NCI-H2196 (cell line): ENCODE results near the gene ALDOA.
"Not testable (repeated sequence)": the region's sequence is repeated elsewhere in the genome, so short reads cannot be mapped to it uniquely, and the experiment has no call there.

Experiments
- DNase-seq: peaks from one replicate; lab custom pipeline; 2025; ENCODE audit not compliant: unreplicated experiment; lab: John Stamatoyannopoulos, UW

Gene ALDOA

GRCh38 chr16:30065102-30065942, at the start of gene ALDOA:
Gene ALDOA, plus strand, starts transcription at chr16:30065760. Its CDS starts 1,138 bp downstream, at chr16:30066898.
- DNase-seq: peak; percentile 97

- no peak for DNase-seq
Measured at GRCh38 chr16:30016555-30017276, 48.8 kb upstream of the ALDOA start.

GRCh38 chr16:30017277-30017656, 48.3 kb upstream of the ALDOA start:
- no peak for DNase-seq

- DNase-seq: not testable (repeated sequence)
Measured at GRCh38 chr16:30017937-30018336, 47.6 kb upstream of the ALDOA start.

GRCh38 chr16:30018731-30019158, 46.8 kb upstream of the ALDOA start:
- peak; percentile 37 for DNase-seq

- DNase-seq: no peak
Measured at GRCh38 chr16:30022887-30023286, 42.7 kb upstream of the ALDOA start, which contains the start of gene C16orf92. Gene C16orf92, plus strand, starts transcription at chr16:30023198. Its CDS starts 143 bp downstream, at chr16:30023341.

GRCh38 chr16:30023586-30023985, 42.0 kb upstream of the ALDOA start:
- no peak for DNase-seq

- no peak for DNase-seq
Measured at GRCh38 chr16:30024451-30024850, 41.1 kb upstream of the ALDOA start.

- DNase-seq: no peak
Measured at GRCh38 chr16:30025156-30025555, 40.4 kb upstream of the ALDOA start.

GRCh38 chr16:30025574-30025973, 40.0 kb upstream of the ALDOA start:
- no peak for DNase-seq

GRCh38 chr16:30026449-30026848, 39.1 kb upstream of the ALDOA start:
- DNase-seq: no peak

GRCh38 chr16:30027588-30028437, 37.7 kb upstream of the ALDOA start:
- DNase-seq: no peak

GRCh38 chr16:30028438-30029076, 37.0 kb upstream of the ALDOA start:
- DNase-seq: no peak

GRCh38 chr16:30030011-30030685, 35.4 kb upstream of the ALDOA start:
- no peak for DNase-seq

GRCh38 chr16:30030841-30031413, 34.6 kb upstream of the ALDOA start, which contains the start of gene TLCD3B:
Gene TLCD3B, minus strand, starts transcription at chr16:30031271. Its CDS starts 744 bp downstream, at chr16:30030527.
- DNase-seq: no peak

- no peak for DNase-seq
Measured at GRCh38 chr16:30031477-30031918, 34.1 kb upstream of the ALDOA start.

GRCh38 chr16:30032083-30032819, 33.3 kb upstream of the ALDOA start:
- peak; percentile 77 for DNase-seq

- no peak for DNase-seq
Measured at GRCh38 chr16:30033270-30033669, 32.3 kb upstream of the ALDOA start.

- no peak for DNase-seq
Measured at GRCh38 chr16:30040221-30040620, 25.3 kb upstream of the ALDOA start.
